ENCODE results near the gene TNFRSF1A. TPM values are rescaled to one million over a fixed set of nuclear protein-coding genes. Genes with fewer than 3 reads are reported as not detected.

TNFRSF1A gene
- total and polyA plus RNA-seq, 2 of the 13 experiments (the other 11 are each of a cell fraction or from before 2014, with no cell fraction given), result 41.5 to 61.2 TPM

GRCh38 chr12:6336079-6336888, 5.6 kb downstream of the TNFRSF1A start (continued):
- TF ChIP-seq SP140L (CRISPR knock-in tag; IDR thresholded peaks at IDR 0.05; ENCODE audit: borderline replicate concordance), result no peak
- no peak; the same call in 1 of the 2 replicates for TF ChIP-seq ZNF687 (CRISPR knock-in tag; IDR thresholded peaks at IDR 0.05)
- no peak; the same call in 1 of the 2 replicates for TF ChIP-seq ZNF674 (CRISPR knock-in tag; IDR thresholded peaks at IDR 0.05; ENCODE audit: low read depth)
- TF ChIP-seq ZC3H13 (CRISPR knock-in tag; IDR thresholded peaks at IDR 0.05), result no peak
- no peak; the same call in 1 of the 2 replicates for TF ChIP-seq BRD4 (CRISPR knock-in tag; IDR thresholded peaks at IDR 0.05)
- no peak for TF ChIP-seq CENPT (CRISPR knock-in tag; IDR thresholded peaks at IDR 0.05; ENCODE audit: low read depth)
- no peak for TF ChIP-seq ZFP36L2 (CRISPR knock-in tag; IDR thresholded peaks at IDR 0.05)
- TF ChIP-seq EP300 (IDR thresholded peaks at IDR 0.05; ENCODE audit: low read depth in 2 of 2, low read length in 2 of 2), result peak; percentile 1 to 70; a peak in 2 of 4 replicates
- peak; percentile 52; the same call in 1 of the 2 replicates for TF ChIP-seq EP300 (CRISPR knock-in tag; IDR thresholded peaks at IDR 0.05; ENCODE audit: borderline replicate concordance)
- no peak for TF ChIP-seq NFIB (CRISPR knock-in tag; IDR thresholded peaks at IDR 0.05; ENCODE audit: borderline replicate concordance)
- peak; percentile 61; the same call in 1 of the 2 replicates for TF ChIP-seq ZNF335 (CRISPR knock-in tag; IDR thresholded peaks at IDR 0.05)
- no peak for TF ChIP-seq ETS1 (CRISPR knock-in tag; IDR thresholded peaks at IDR 0.05)
- no peak for TF ChIP-seq CEBPB (IDR thresholded peaks at IDR 0.05; ENCODE audit: borderline replicate concordance, low read depth, low read length)
- no peak for TF ChIP-seq SRSF9 (IDR thresholded peaks at IDR 0.05; ENCODE audit: borderline replicate concordance, insufficient read depth, low read depth, low read length, poor library complexity, severe bottlenecking)
- TF ChIP-seq ZNF432 (CRISPR knock-in tag; IDR thresholded peaks at IDR 0.05; ENCODE audit: borderline replicate concordance), result no peak
- no peak for TF ChIP-seq EZH2 (conservative IDR thresholded peaks at IDR 0.05; ENCODE audit: low read depth, low read length)
- TF ChIP-seq PRPF4 (IDR thresholded peaks at IDR 0.05; ENCODE audit: low read depth, low read length, poor library complexity, severe bottlenecking), result no peak
